Chondrocyte (in vitro differentiated cells): ENCODE data around the gene SLC17A7. TPM values are rescaled to one million over a fixed set of nuclear protein-coding genes. Genes with fewer than 3 reads are reported as not detected.
A peak's percentile ranks its signal among the peaks of the same experiment; 100 is the strongest.

ENCODE experiments used
- DNase-seq: peaks from one replicate; pipeline ENCODE4 v3.0.0; 2021; ENCODE audit warnings: mixed read lengths, low spot score
- H3K27ac Mint-ChIP-seq: one replicate; pipeline ENCODE4 v1.8.0; 2021; ENCODE audit warnings: mild to moderate bottlenecking, moderate library complexity, mixed read lengths; ENCODE audit not compliant: unreplicated experiment
- H3K27me3 Mint-ChIP-seq: 2 replicates; pipeline ENCODE4 v1.8.0; 2021; ENCODE audit warnings: low read depth, mixed read lengths
- H3K36me3 Mint-ChIP-seq: 2 replicates; pipeline ENCODE4 v1.8.0; 2021; ENCODE audit warnings: low read depth, mixed read lengths
- H3K4me1 Mint-ChIP-seq: 2 replicates; pipeline ENCODE4 v1.8.0; 2021; ENCODE audit warnings: low read depth, mild to moderate bottlenecking, mixed read lengths
- H3K4me3 Mint-ChIP-seq: one replicate; pipeline ENCODE4 v1.8.0; 2021; ENCODE audit warnings: mild to moderate bottlenecking, moderate library complexity, mixed read lengths; ENCODE audit not compliant: unreplicated experiment
- H3K9me3 Mint-ChIP-seq: 2 replicates; pipeline ENCODE4 v1.8.0; 2021; ENCODE audit warnings: low read depth, mixed read lengths
- CTCF ChIP-seq: fragments of 200-600 bp; sonication (generic); IDR thresholded peaks from 2 replicates; pipeline ENCODE4 v1.5.0; 2021; ENCODE audit warnings: antibody characterized with exemption, mild to moderate bottlenecking, moderate library complexity
- long read RNA-seq: library from polyadenylated mRNA; stranded (forward); transcript quantifications from one replicate; pipeline ENCODE4 v2.0.0, GENCODE V29; 2021
- total RNA-seq: library from RNA; stranded (reverse); gene quantifications from 3 replicates; pipeline ENCODE4 v1.2.1, GENCODE V29; 2021

Gene SLC17A7
- 0.17 to 0.47 TPM (median 0.33 TPM) in 3 replicates for total RNA-seq
- long read RNA-seq = 0 reads

GRCh38 chr19:49441210-49441959, at the start of gene SLC17A7:
Gene SLC17A7, minus strand, starts transcription at chr19:49441527. Its CDS starts 148 bp downstream, at chr19:49441379.
- Mint-ChIP-seq H3K9me3 (no peaks in the 10 kb centered on the region), H3K4me3 (peak within 1 kb of the TSS; percentile 76), H3K27me3 (peaks cover 57% of the 10 kb centered on the region), H3K36me3 (no peaks in the 10 kb centered on the region), H3K4me1 (peaks cover 21% of the 10 kb centered on the region), H3K27ac (peak within 1 kb of the TSS; percentile 22)
- DNase-seq = no peak
- TF ChIP-seq CTCF = peak; percentile 37

- Mint-ChIP-seq H3K9me3 (no peaks in the 10 kb centered on the region), H3K4me1 (peaks cover 24% of the 10 kb centered on the region), H3K4me3 (peak overlapping the region; percentile 95), H3K27me3 (no peaks in the 10 kb centered on the region), H3K27ac (peak overlapping the region; percentile 97), H3K36me3 (peaks cover 43% of the 10 kb centered on the region)
- TF ChIP-seq CTCF = no peak
- DNase-seq = no peak
These were observed 49.1 kb upstream of the SLC17A7 start for GRCh38 chr19:49490287-49491029.

GRCh38 chr19:49489601-49490167, 48.4 kb upstream of the SLC17A7 start:
- Mint-ChIP-seq H3K4me3 (peak overlapping the region; percentile 95), H3K36me3 (peaks cover 43% of the 10 kb centered on the region), H3K4me1 (peaks cover 24% of the 10 kb centered on the region), H3K27me3 (no peaks in the 10 kb centered on the region), H3K9me3 (no peaks in the 10 kb centered on the region), H3K27ac (peak overlapping the region; percentile 97)
- no peak for DNase-seq
- TF ChIP-seq CTCF = no peak

GRCh38 chr19:49488863-49489537, 47.7 kb upstream of the SLC17A7 start:
- Mint-ChIP-seq H3K4me1 (peaks cover 24% of the 10 kb centered on the region), H3K27me3 (no peaks in the 10 kb centered on the region), H3K27ac (peak overlapping the region; percentile 97), H3K9me3 (no peaks in the 10 kb centered on the region), H3K4me3 (peak overlapping the region; percentile 95), H3K36me3 (peaks cover 43% of the 10 kb centered on the region)
- DNase-seq = no peak
- TF ChIP-seq CTCF = no peak
